ENCODE measurements around the gene CCR7. TPM values are rescaled to one million over a fixed set of nuclear protein-coding genes. Genes with fewer than 3 reads are reported as not detected.

CCR7 gene
- total and polyA plus RNA-seq, 12 donors, result 0.10 to 1.7 (median 0.46) TPM; not detected in 7

DNA sequence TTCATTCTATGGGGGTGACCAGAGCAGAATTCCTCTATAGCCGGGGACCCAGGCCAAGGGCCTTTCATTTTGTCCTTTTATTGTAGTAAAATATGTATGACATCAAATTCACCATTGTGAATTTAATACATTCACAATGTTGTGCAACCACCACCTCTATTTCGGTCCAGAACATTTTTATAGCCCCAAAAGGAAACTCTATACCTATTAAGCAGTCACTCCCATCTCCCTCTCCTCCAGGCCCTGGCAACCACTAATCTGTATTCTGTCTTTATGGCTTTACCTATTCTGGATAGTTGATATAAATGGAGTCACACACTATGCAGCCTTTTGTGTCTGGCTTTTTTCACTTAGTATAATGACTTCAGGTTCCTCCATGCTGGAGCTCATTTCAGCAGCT lies 54.1 kb downstream of the CCR7 start:
- DNase-seq (no peak), ATAC-seq (no peak)
- Histone ChIP-seq H3K27ac (no peak overlapping the region), H3K4me3 (no peak overlapping the region), H3K4me1 (peaks cover 0 to 23% (median 6%) of the 10 kb centered on the region in 9 donors), H3K36me3 (no peaks in the 10 kb centered on the region), H3K27me3 (peaks cover 0 to 10% (median 0%) of the 10 kb centered on the region in 7 donors), H3K9me3 (no peaks in the 10 kb centered on the region)
- 95 to 96% methylated on average over 2 of the region's 2 CpGs for WGBS, 2 donors
- TF ChIP-seq, protein P1, sequence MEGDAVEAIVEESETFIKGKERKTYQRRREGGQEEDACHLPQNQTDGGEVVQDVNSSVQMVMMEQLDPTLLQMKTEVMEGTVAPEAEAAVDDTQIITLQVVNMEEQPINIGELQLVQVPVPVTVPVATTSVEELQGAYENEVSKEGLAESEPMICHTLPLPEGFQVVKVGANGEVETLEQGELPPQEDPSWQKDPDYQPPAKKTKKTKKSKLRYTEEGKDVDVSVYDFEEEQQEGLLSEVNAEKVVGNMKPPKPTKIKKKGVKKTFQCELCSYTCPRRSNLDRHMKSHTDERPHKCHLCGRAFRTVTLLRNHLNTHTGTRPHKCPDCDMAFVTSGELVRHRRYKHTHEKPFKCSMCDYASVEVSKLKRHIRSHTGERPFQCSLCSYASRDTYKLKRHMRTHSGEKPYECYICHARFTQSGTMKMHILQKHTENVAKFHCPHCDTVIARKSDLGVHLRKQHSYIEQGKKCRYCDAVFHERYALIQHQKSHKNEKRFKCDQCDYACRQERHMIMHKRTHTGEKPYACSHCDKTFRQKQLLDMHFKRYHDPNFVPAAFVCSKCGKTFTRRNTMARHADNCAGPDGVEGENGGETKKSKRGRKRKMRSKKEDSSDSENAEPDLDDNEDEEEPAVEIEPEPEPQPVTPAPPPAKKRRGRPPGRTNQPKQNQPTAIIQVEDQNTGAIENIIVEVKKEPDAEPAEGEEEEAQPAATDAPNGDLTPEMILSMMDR (IDR thresholded peaks at IDR 0.05), result no peak
- intact Hi-C loops (cut with DNase I), result no loop called here

- no peak overlapping the region for H3K4me3 ChIP-seq
- no peak overlapping the region for H3K27ac ChIP-seq
- WGBS, 2 donors, result 63 to 84% methylated on average over 8 of the region's 8 CpGs
- no peaks in the 10 kb centered on the region for H3K9me3 ChIP-seq
- peaks cover 0 to 9% (median 0%) of the 10 kb centered on the region in 7 donors for H3K27me3 ChIP-seq
- TF ChIP-seq, protein P1 (IDR thresholded peaks at IDR 0.05), result no peak
- ATAC-seq (peak in 5 of 8 donors; percentile 9 to 60 (median 54)), DNase-seq (no peak)
- intact Hi-C loops (cut with DNase I), result no loop called here
- peaks cover 0 to 22% (median 5%) of the 10 kb centered on the region in 9 donors for H3K4me1 ChIP-seq
- H3K36me3 ChIP-seq, result no peaks in the 10 kb centered on the region
These were observed 55.0 kb downstream of the CCR7 start for GRCh38 chr17:40510328-40510648.

DNA sequence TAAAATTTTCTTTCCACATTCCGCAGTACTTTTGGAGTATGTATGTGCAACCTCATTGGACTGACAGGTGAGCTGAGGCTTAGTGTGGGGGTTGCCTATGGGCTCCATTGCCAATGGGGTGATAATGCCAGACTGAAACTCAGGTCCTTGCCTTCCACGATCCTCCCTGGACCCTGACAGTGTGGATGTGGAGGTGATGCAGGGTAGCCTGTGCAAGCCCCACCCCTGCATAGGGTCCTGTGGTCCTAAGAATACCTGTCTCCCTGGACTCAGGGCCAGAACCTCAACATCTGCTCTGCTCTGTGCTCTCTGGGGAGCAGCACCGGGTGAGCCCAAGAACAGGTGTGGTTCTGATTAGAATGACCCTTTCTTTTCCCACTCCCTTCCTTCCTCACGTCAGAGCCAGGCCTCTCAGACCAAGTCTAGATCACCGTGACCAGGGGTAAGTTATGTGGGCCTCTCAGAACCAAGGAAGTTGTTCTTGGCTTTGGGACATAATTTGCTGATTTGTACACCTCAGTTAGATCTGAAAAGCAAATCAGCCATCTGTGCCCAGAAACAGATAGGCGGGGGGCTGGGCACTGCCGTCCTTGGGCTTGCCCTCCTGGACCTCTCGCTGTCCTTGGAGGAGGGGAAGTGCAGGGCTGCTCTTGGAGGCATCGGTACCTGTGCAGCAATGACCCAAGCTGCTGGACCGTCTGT lies 55.5 kb downstream of the CCR7 start:
- intact Hi-C loops (cut with DNase I), result no loop called here
- H3K9me3 ChIP-seq, result no peaks in the 10 kb centered on the region
- DNase-seq, result no peak
- no peak overlapping the region for H3K4me3 ChIP-seq
- ATAC-seq, result peak in 6 of 8 donors; percentile 4 to 83 (median 48)
- H3K27me3 ChIP-seq, result peaks cover 0 to 4% (median 0%) of the 10 kb centered on the region in 7 donors
- H3K4me1 ChIP-seq, result peaks cover 0 to 22% (median 5%) of the 10 kb centered on the region in 9 donors
- H3K27ac ChIP-seq, result no peak overlapping the region
- WGBS, 2 donors, result 77% methylated on average over 10 of the region's 10 CpGs
- no peaks in the 10 kb centered on the region for H3K36me3 ChIP-seq
- TF ChIP-seq, protein P1 (IDR thresholded peaks at IDR 0.05), result no peak

DNA sequence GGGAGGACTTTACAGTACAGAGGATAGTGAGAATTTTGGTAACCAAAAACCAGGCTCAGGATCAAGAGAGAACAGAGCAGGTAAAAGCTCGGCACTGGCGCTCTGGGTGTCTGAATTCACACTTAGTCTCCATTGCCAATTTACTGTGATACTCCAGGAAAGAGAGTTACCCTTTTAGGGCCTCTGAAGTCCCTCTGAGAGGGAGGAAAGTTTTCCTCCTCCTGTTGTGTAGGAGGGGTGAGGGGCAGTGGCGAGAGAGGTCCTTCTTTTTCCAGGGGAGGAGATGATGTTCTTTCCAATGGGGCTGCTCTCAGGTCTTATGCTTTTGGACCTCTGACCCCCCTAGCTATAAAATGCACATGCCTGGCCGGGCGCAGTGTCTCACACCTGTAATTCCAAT lies 58.5 kb downstream of the CCR7 start:
- intact Hi-C loops (cut with DNase I), result no loop called here
- Histone ChIP-seq H3K4me1 (peaks cover 0 to 22% (median 5%) of the 10 kb centered on the region in 9 donors), H3K4me3 (no peak overlapping the region), H3K27ac (no peak overlapping the region), H3K9me3 (peaks cover 0 to 12% (median 0%) of the 10 kb centered on the region in 11 donors), H3K27me3 (no peaks in the 10 kb centered on the region), H3K36me3 (no peaks in the 10 kb centered on the region)
- ATAC-seq, result no peak
- no peak for DNase-seq
- 78 to 89% methylated on average over 5 of the region's 5 CpGs for WGBS, 2 donors
- TF ChIP-seq, protein P1 (IDR thresholded peaks at IDR 0.05), result no peak

Other genes starting within 250 kb of the CCR7 start
- 1 to 10 TPM in 9 of 10 donors, under 1 TPM in 1; 0.79 to 6.2 (median 2.1) TPM for gene GJD3, start 200.7 kb downstream of the CCR7 start, total RNA-seq
- under 1 TPM; 0.65 to 0.88 TPM for gene GJD3, start 200.7 kb downstream of the CCR7 start, polyA plus RNA-seq
- 10 to 100 TPM in 1 of 10 donors, 1 to 10 TPM in 4, under 1 TPM in 5; 0.17 to 20.0 (median 1.0) TPM for gene TOP2A, start 147.6 kb downstream of the CCR7 start, total RNA-seq
- 1 to 10 TPM in 1 of 2 donors, under 1 TPM in 1; 0.28 to 1.5 TPM for gene TOP2A, start 147.6 kb downstream of the CCR7 start, polyA plus RNA-seq
- 100 to 1,000 TPM in 6 of 10 donors, 10 to 100 TPM in 4; 65.1 to 301 (median 123) TPM for gene IGFBP4, start 122.0 kb downstream of the CCR7 start, total RNA-seq
- 100 to 1,000 TPM; 224 to 295 TPM for gene IGFBP4, start 122.0 kb downstream of the CCR7 start, polyA plus RNA-seq
- gene TNS4, start 63.8 kb downstream of the CCR7 start, total RNA-seq, result under 1 TPM in 1 of 10 donors, not detected in 9; 0.62 TPM
- under 1 TPM in 1 of 2 donors, not detected in 1; 0.01 TPM for gene TNS4, start 63.8 kb downstream of the CCR7 start, polyA plus RNA-seq
- gene SMARCE1, start 82.3 kb upstream of the CCR7 start, total RNA-seq, result 10 to 100 TPM; 57.8 to 85.5 (median 68.8) TPM
- 10 to 100 TPM; 48.6 to 50.9 TPM for gene SMARCE1, start 82.3 kb upstream of the CCR7 start, polyA plus RNA-seq
- under 1 TPM in 3 of 10 donors, not detected in 7; 0.12 to 0.57 (median 0.21) TPM for gene KRT222, start 99.7 kb upstream of the CCR7 start, total RNA-seq
- gene KRT222, start 99.7 kb upstream of the CCR7 start, polyA plus RNA-seq, result under 1 TPM; 0.07 to 0.22 TPM
- not detected for gene KRT24, start 138.3 kb upstream of the CCR7 start, total RNA-seq
- not detected for gene KRT24, start 138.3 kb upstream of the CCR7 start, polyA plus RNA-seq
- gene KRT25, start 189.9 kb upstream of the CCR7 start, total RNA-seq, result not detected
- gene KRT25, start 189.9 kb upstream of the CCR7 start, polyA plus RNA-seq, result not detected
- not detected for gene KRT26, start 206.7 kb upstream of the CCR7 start, total RNA-seq
- gene KRT26, start 206.7 kb upstream of the CCR7 start, polyA plus RNA-seq, result not detected
- gene KRT27, start 217.1 kb upstream of the CCR7 start, total RNA-seq, result under 1 TPM in 1 of 10 donors, not detected in 9; 0.21 TPM
- gene KRT27, start 217.1 kb upstream of the CCR7 start, polyA plus RNA-seq, result not detected
- gene KRT28, start 234.5 kb upstream of the CCR7 start, total RNA-seq, result not detected
- gene KRT28, start 234.5 kb upstream of the CCR7 start, polyA plus RNA-seq, result not detected

Measured in heart right ventricle (tissue), 16 donors.